Measurements from ENCODE around the gene SMYD3.
"Not testable (repeated sequence)": the region's sequence is repeated elsewhere in the genome, so short reads cannot be mapped to it uniquely, and the experiment has no call there.

The SMYD3 gene

DNA sequence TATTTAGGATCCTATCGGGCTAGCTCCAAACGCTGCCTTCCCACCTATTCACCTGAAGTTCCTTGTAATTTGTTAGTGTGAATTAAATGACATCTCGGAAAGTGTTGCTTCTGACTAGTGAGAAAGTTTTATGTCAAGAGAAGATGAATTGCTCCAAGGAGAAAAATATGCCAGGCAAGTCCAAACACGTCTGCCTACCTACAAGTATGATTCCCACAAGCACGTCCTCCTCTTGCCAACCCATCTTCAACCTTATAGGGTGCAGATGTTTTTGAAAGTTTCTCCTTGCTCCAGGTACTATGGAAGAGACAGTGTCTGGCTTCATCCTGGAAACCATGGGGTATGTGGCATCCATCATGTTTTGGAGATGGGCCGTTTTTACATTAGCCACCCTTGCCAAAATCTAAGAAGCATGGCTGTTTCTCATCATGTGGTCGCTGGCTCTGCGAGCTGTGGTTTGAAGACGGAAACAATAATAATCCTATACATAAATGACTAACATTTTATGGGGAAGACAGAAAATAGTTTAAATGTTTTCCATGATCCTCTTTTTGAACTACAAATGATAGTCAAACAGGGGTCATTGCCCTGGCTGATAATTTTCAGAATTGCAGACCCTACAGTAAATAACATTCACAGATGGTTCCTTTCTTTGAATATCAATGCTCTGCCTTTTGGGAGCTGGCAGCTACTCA, 505.8 kb downstream of the SMYD3 start:
- no peak for DNase-seq

DNA sequence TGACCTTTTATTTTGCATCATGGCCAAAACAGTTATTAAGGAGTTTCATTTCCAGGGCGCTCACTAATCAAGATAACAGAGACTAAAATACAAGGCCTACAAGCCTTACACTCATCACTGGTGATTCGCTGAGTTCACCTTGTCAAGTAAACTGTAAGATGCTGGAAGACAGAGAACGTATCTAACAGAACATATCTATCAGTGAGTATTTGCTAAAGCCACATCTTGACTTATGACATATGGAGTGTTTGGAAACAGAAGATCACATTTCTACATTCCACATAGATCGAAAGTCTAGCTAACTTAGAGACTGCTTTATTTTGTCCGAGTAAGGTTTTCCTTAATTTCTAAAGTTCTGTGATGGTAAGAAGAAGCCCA, 506.5 kb downstream of the SMYD3 start:
- DNase-seq = no peak

DNA sequence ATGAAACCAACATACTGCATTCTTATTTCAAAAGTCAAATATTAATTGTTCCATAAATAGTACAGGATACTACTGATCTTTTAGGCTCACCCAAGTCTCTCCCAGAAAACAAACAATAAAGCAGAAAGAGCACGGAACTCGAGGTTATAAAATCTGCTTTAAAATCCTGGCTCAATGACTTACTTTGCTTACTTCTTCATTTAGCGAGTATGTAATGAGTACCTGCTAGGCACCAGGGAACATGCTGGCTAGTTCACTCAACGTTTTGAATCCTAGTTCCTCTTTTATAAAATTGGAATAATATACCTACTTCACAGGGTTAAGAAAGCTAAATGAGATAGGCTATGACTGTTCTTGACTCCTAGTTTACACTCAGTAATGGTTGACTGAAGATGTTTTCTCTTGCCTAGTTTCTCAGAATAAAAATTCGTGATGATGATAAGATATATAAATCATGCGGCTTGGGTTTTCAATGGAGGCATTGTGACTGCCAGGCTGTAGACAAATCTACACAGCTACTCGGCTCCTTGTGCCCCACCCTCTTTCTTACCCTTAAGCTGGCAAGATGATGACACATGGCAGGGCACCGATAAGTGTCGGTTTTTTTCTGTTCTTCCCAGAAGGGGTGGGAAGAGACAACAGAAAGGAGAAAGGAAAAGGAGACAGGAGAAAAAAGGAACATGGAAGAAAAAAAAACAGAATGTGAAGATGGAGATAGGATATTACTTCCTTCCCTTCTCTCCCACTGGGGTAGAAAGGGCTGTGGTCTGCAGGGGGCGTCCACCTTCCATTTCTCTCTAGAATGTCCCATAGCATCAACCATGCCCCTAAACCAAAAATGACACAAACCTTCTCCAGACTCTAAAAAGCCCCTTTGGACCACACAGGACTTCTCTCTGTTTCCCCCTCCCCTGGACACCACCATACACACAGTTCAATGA, 507.1 kb downstream of the SMYD3 start:
- DNase-seq = no peak

DNA sequence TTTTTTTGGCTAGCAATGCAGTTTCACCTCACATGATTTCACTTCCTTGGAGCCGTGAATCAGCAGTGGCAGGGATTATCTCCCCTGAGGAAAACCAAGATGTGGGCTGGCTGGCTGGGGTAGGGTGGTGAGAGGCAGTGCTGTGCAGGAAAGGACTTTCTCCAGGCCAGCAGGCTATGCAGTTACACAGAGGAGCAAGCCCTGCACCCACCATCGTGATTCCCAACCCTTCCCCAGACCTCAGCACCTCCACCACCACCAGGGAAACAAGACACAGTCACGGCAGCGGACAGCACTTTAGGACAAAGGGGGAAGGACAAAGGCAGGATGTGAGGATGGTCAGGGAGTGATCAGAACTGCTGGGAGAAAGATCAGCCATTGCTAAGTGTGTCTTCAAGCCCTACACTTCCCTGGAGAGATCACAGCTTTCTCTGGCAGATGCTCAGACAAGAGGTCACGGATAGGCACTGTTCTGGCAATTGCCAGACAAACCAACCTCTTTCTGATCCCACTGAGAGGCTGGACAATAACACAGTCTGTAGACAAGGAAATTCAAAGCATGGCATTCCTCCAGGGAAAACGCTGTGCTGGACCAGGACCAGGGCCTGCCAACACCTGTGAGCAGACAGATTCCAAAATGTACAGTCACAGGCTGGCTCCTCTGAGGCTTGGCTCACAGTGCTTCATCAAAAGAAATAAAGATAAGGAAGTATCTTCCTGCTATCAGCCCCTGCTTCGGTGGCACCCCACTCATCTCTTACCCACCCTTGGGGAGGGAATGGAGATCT, 509.4 kb downstream of the SMYD3 start:
- DNase-seq = no peak

DNA sequence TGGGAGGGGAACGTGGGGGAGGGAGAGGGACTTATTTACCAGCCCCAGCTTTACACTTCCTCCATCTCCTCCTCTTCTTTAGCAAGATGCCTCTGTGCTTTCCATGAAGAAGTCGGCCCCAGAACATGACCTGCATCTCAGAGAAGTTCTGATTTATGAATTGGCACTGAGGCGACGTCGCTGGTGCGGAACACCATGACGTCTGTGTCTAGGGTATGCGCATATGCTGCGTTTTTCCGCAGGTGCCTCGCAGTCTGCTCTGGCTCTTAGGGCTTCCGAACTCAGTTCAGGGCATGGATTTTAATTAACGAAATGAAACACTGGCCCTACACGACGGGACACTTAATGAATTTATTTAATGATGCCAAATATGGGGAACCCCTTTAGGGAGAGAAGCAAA, 510.3 kb downstream of the SMYD3 start:
- DNase-seq = peak; percentile 50

DNA sequence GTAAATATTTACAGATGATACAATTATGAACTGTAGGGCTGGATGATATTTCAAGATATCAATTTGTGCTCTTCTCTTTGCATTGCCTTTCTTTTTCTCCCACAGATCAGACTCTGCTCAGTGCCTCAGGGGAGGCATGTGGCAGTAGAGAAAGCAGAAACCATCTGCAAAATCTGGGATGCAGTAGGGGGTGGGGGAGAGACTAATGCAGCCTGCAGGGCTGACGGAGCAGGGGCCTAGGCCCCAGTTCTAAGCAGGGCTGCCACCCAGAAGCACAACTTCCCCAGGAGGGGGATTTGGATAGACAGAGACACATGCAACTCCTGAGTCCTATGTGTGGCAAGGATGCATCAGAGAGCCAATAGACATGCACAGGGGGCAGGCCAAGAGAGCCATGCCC, 511.6 kb downstream of the SMYD3 start:
- DNase-seq = peak; percentile 36

DNA sequence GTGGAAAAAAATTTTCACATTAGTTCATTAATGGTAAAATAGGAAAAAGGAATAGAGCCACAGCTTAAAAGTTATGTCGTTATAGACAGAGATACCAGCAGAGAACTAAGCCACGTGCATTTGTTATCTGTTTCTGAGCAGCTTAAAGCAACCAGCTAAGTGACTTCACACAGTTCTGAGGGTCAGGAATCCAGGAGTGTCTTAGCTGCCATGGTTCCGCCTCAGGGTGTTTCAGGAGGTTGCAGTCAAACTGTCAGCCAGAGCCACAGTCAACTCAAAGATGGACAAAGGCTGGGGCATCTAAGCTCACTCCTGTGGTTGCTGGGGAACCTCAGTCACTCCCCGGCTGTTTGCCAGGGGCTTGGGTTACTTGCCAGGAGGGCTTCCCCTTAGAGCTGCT, 515.8 kb downstream of the SMYD3 start:
- no peak for DNase-seq

DNA sequence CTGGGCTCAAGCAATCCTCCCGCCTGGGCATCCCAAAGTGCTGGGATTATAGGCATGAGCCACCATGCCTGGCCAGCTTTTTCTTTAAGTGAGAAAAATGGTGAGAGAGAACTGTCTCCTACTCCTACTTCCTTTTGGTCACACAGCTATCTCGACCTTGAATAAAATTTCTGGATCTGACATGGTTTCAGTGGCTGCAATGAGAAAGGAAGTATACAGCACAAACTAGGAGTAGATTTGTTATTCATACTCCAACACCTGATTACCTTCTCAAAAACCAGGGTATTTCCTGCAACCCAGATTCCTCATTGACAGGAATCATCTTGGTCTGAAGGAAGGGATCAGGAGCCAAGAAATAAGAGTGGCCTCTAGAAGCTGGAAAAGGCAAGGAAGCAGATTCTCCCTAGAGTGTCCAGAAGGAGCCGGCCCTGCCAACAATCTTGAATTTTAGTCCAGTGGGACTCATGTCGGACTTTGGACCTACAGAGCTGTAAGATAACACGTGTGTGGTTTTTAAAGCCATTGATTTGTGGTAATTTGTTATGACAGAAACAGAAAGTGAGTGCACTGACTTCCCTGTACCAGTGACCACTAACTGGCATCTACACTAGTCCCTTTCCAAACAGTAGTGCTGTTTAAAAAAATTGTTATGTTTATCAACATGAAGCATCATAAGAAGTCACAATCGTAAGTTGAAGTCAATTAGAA, 516.6 kb downstream of the SMYD3 start:
- DNase-seq = no peak

DNA sequence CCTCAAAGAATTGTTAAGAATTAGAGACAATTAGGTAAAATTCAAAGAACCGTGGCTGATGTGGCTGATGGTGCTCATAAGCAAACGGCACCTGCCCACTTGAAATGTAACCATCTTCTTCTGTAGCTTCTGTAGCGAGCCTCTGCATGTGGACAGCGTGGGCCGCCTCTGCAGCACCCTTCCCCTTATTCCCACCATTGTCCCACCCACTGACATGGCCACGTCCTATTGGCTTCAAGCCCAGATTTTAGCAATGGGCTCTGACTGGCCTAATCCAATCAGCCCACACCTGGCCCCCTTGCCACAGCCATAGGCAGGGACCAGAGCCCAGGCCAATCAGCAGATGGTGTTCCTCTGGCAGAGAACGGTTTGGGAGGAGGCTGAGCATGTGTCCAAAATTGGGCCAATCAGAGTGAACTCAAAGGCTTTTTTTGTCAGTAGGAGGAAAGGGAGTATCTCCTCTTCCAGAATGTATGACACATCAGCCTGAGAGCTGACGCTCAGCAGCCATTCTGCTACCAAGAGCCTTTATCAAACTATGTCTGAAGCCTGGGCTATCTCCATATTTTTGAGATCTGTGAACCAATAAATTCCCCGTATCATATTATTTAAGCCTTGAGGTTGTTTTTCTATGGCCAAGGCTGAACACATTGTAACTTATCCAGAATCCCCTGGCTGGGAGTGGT, 518.5 kb downstream of the SMYD3 start:
- no peak for DNase-seq

DNA sequence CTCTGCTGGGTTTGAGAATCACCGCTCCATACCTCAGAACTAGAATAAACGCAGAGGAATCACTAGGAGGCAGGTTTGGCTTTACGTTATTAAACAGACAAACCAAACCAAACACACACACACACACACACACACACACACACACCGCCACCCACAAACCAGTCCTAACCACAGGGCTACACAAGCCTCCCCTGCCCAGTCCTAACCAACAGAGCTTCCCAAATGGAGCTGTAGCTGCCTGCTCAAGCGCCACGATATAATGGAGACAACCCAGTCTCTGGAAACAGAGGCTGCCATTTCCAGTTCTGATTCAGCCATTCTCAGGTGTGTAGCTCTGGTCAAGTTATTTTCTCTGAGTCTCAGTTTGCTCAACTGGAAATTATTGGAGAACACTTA, 519.1 kb downstream of the SMYD3 start:
- no peak for DNase-seq

DNA sequence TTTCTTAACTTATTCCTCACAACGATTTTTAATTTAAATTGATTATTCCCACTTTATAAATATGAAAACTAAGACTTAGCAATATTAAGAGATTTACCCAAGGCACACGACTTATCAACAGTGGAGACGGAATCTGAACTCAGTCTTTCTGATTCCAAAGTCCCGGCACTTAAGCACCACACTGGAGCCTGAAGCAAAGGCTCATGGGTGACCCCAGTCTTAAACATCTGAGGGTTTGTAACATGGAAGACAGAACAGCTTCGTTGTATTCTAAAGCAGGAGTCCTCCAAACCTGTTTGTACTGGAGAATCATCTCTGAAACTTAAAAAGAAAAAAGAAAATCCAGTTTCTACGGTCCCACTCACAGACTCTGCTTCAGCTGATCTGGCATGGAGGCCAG, 519.5 kb downstream of the SMYD3 start:
- no peak for DNase-seq

DNA sequence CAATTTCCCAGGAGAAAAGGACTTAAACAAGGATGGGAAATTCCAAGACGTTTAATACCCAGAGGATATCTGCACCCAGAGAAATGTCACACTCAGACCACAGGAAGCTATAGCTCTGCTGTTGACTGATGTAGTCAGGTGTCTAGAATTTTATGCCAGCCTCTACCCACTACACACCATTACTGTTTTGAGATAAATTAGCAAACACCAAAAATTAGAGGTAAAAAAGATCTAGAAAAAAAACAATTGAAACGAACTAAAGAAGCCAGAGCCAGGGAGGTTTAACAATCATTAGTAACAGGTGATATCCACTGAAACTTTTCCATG, 519.9 kb downstream of the SMYD3 start:
- DNase-seq = no peak

DNA sequence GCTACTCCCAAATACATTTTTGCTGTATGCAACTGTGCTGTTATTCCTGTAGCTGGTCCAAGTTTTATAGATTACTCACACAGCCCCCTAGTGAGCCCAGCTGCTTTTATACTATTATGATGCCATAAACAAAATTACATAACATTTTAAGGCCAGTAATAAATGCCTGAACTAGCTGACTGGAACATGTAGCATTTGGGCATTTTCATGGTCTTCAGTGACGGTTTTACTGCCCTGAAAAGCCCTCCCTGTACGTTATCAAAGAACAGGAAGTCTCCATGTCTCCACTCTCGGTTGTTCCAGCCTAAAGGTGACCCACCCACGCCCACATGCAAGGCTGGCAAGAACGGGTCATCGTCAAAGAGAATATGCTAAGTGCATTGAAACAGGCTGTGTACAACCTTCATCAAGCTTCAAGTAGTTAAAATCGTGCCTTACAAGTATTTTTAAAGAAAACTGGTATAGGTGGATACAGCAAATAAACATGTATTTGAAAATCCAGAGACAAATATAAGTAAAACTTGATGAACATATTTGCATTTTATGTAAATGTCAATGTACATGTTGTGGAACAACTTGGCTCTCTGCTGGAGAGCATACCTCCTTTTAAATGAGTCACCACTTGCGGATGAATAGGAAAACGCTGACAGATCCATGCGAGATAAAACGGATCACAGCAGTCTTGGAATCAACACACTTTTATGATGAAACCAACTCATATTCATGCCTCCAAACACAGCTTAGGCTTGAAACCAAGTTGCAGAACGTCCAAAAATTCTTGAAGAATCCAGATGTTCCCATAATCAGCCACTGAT, 520.5 kb downstream of the SMYD3 start:
- peak; percentile 20 for DNase-seq

DNA sequence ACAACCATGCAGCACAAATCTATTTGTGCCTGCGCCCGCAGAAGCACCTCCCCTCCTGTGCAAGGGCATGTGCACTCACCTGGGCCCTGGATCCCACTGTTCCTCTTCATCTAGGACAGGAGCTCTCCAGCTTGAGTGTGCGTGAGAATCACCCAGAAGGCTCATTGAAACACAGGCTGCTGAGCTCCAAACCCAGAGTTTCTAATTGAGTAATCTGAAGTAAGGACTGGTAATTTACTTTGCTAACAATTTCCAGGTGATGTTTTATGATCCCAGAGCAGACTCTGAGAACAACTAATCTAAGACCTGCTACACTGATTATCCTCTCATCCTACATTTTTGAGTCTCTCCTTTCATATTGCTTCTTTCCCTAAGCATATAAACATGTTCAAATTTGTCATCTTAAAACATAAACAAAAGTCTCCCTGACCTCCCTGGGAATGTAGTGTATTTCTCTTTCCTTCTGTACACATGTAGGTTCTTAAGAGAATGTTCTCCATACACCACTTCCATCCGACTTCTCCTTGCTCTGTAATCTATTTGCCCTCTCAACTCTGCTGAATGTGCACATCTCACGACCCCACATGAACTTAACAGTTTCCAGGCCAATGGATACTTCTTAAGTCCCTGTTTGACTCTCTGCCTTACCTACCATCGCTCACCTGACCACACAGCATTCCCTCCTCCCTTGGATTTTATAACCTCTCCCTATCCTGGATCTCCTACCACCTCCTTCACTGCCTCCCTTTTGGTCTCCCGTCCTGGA, 522.5 kb downstream of the SMYD3 start:
- no peak for DNase-seq

DNA sequence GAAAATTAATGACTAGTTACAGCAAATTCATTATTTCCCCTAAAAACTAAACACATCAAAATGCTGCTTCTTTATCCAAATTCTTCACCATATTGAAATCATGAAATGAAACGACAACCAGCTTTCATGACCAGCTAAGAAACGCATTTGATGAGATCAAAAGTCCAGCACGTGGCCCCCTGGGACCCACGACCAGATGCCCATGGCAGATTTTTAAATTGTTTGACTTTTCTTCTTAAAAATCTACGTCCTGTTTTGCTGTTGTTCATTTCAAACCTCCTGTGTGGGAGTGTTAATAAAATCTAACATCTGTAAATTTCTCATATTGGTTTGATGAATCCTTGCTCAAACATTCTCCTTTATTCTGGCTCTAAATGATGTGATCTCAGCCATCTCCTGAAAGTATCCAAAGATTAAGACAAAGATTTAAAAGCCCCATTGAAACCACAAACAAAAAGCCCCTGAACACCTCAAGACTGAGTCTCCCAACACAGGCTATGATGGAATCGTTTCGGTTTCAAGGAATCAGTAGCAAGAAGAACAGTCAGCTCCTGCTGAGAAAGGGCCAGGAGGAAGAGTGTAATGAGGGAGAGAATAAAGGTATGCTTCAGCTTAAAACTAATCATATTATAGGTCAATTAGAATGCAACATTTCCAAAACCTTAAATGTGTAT, 523.6 kb downstream of the SMYD3 start:
- no peak for DNase-seq

DNA sequence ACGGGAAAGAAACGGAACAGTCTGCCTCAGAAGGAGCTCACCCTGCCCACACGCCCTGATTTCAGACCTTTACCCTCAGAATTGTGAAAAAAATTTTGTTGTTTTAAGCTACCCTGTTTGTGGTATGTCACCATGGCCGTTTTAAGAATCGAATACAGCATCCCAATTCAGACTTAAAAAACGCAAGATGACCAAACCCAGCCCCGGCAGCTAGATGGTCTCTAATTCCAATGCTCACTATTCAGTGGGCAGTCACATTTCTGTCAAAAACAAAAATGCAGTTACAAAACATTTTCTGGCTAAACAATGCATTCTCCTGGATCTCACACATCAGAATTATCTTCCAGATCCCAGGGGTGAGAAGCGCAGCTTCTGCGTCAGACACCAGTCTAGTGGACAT, 527.5 kb downstream of the SMYD3 start:
- no peak for DNase-seq

DNA sequence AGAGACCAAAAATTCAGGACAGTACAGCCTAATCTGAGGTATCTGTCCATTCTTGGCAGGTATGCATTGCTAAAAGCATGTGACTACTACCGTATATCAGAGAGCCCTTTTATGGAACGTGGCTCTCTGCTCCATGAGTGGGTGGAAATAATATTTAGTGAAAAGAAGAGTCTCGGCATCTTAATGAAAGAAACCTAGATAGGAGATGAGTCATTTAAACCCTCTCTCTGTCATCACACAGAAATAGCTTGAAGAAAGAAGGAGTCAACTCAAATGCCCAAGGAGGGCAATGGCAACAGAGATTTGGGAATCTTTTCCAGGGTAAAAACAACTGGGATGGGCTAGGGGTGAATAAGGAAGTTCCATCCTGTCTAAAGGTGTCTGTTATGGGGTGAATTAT, 528.2 kb downstream of the SMYD3 start:
- no peak for DNase-seq

DNA sequence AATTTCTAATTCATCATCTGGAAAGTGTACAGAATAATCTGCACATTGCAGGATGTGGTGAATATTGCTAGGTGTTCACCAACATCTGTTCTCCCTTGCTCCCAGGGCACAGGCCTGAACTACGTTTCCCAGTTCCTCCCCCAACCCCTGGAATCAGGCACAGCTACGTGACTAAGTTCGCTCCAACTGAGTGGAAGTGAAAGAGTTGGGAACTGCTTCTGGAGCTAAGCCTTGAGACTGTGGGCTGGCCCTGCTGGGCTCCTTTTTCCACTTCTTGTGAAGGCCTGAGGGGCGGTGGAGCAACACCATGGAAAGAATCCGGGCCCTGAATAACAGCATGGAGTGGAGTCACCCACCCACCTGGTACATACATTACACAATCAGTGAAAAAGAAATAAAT, 534.6 kb downstream of the SMYD3 start:
- DNase-seq = no peak

DNA sequence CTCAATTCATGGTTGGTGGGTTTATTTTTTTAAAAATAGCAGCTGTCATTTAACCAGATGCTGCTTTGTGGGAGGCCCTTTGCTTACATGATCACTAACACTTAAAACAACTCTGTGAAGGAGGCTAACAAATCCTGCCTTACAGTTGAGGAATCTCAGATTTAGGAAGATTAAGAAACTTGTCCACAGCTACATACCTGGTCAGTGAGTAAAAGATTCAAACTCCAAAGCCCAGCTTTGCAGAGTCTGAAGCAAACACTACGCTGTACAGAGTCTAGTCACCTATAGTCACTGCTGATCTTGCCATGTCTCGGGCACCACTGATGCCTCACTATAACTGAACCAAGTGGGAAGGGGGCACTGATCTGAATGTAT, 535.4 kb downstream of the SMYD3 start:
- no peak for DNase-seq

DNA sequence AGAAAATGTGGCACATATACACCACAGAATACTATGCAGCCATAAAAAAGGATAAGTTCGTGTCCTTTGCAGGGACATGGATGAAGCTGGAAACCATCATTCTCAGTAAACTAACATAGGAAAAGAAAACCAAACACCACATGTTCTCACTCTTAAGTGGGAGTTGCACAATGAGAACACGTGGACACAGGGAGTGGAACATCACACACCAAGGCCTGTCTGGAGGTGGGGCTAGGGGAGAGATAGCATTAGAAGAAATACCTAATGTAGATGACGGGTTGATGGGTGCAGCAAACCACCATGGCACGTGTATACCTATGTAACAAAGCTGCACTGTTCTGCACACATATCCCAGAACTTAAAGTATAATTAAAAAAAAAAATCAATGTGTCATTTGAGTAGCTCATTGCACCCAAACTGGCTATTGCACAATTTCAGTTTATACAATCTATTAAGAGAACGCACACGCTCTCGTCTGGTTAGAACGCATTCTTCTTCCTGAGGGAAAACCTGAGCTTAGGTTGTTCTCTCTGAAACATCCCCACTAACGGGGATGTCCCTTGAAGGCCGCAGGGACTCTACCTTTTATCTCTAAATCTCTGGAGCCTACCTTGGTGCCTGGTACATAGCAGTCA, 535.9 kb downstream of the SMYD3 start:
- not testable (repeated sequence) for DNase-seq

Data from NCI-H1694 treated with DMSO at 0.1 percent for 48 hours (cell line).